ENCODE measurements around the gene C17orf75.

GRCh38 chr17:32278815-32279214, 63.2 kb downstream of the C17orf75 start:
- TF ChIP-seq, protein P1, sequence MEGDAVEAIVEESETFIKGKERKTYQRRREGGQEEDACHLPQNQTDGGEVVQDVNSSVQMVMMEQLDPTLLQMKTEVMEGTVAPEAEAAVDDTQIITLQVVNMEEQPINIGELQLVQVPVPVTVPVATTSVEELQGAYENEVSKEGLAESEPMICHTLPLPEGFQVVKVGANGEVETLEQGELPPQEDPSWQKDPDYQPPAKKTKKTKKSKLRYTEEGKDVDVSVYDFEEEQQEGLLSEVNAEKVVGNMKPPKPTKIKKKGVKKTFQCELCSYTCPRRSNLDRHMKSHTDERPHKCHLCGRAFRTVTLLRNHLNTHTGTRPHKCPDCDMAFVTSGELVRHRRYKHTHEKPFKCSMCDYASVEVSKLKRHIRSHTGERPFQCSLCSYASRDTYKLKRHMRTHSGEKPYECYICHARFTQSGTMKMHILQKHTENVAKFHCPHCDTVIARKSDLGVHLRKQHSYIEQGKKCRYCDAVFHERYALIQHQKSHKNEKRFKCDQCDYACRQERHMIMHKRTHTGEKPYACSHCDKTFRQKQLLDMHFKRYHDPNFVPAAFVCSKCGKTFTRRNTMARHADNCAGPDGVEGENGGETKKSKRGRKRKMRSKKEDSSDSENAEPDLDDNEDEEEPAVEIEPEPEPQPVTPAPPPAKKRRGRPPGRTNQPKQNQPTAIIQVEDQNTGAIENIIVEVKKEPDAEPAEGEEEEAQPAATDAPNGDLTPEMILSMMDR (conservative IDR thresholded peaks at IDR 0.05; ENCODE audit: low read depth, low read length) = no peak
- no peak for TF ChIP-seq MAFK (IDR thresholded peaks at IDR 0.05; ENCODE audit: low read depth, low read length)
- TF ChIP-seq BHLHE40 (IDR thresholded peaks at IDR 0.05; ENCODE audit: low read depth, low read length) = no peak
